RWPE1 (cell line): ENCODE results near the gene CPED1.
"Not testable (repeated sequence)": the region's sequence is repeated elsewhere in the genome, so short reads cannot be mapped to it uniquely, and the experiment has no call there.

Source experiments
- CTCF ChIA-PET: fragments of 350-600 bp; sonication (Branson Sonifier 250); formaldehyde crosslinking; extraction: SDS; loops from one replicate; lab custom pipeline; 2021; lab: Yijun Ruan, JAX
- POLR2A ChIA-PET: fragments of 400-600 bp; formaldehyde crosslinking; extraction: SDS; loops from one replicate; lab custom pipeline; 2020; ENCODE audit warnings: antibody characterized with exemption; ENCODE audit not compliant: low non-redundant PET; lab: Yijun Ruan, JAX
- DNase-seq: peaks from one replicate; pipeline ENCODE4 v3.0.0; 2012; ENCODE audit warnings: low spot score
- H3K27ac ChIP-seq: fragments of 450-650 bp; 2 replicates; pipeline ENCODE4 v1.5.1; 2017
- TF ChIP-seq, protein P1 (sequence below): fragments of 450-650 bp; conservative IDR thresholded peaks from 2 replicates; pipeline ENCODE4 v1.5.1; 2017; ENCODE audit warnings: low read depth, mild to moderate bottlenecking

The CPED1 gene

DNA sequence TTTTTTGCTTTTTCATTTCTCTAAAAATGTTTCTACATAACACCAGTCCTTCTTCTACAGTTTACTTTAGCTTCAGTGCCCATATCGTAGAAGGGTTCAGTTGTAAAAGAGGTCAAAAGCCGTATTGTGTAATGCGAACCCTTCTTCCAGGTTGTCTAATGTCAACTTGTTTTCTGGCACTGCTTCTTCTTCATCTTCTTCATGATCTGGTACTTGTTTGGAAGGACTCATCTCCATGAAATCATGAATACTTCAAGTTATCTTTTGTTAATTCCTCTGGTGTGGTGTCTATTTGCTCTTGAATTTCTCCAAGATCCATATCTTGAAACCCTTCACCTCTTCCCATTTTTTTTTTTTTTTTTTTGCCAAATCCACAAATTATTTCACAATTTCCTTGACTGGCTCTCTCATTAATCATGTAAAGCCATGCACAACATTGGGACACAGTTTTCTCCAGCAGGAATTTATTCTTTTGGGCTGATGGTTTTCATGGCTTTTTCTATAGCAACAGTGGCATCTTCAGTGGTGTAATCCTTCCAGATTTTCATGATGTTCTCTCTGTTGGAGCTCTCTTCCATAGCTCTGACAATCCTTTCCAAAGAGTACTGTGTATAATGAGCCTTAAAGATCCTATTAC lies 85.1 kb downstream of the CPED1 start:
- no peak for DNase-seq
- POLR2A ChIA-PET: no interaction called here
- CTCF ChIA-PET: interaction anchor here (0.6 to 0.8 kb wide), 2 partner anchors 10 to 15 kb away, joined by 3 to 4 read pairs; no protein-coding TSS in a partner anchor

DNA sequence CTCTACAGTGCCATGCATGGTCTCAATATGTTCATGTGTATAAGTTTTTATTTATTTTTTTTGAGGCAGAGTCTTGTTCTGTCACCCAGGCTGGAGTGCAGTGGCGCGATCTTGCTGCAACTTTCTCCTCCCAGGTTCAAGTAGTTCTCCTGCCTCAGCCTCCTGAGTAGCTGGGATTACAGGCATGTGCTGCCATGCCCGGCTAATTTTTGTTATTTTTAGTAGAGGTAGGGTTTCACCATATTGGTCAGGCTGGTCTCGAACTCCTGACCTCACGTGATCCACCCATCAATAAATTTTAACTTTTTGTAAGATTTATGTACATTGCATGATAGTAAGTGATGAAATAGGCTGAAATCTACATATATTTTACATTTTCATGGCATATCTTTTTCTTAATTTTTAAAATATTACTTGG lies 86.9 kb downstream of the CPED1 start:
- H3K27ac ChIP-seq, CTCF ChIA-PET, POLR2A ChIA-PET, DNase-seq: not testable (repeated sequence)

More for the DNA sequence above, 85.1 kb downstream of the CPED1 start:
- no peak overlapping the region for H3K27ac ChIP-seq
- TF ChIP-seq, protein P1, sequence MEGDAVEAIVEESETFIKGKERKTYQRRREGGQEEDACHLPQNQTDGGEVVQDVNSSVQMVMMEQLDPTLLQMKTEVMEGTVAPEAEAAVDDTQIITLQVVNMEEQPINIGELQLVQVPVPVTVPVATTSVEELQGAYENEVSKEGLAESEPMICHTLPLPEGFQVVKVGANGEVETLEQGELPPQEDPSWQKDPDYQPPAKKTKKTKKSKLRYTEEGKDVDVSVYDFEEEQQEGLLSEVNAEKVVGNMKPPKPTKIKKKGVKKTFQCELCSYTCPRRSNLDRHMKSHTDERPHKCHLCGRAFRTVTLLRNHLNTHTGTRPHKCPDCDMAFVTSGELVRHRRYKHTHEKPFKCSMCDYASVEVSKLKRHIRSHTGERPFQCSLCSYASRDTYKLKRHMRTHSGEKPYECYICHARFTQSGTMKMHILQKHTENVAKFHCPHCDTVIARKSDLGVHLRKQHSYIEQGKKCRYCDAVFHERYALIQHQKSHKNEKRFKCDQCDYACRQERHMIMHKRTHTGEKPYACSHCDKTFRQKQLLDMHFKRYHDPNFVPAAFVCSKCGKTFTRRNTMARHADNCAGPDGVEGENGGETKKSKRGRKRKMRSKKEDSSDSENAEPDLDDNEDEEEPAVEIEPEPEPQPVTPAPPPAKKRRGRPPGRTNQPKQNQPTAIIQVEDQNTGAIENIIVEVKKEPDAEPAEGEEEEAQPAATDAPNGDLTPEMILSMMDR: no peak

DNA sequence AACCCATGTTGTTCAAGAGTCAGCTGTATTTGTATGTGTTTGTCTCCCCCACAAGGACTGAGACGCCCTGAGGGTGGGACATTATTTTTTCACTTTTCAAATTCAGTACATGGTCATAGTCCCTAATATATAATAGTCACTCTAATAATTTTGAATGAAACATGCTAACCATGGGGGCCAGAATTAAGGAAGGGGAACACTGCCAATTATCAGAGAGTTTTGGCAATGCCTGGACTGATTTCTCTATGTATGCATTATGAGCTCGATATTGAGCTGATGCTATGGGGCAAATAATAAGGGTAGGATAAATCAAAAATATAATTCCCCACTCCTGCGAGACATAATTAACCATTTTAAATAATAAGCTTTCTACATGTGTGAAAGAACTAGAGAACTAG lies 87.4 kb downstream of the CPED1 start:
- DNase-seq: no peak
- TF ChIP-seq, protein P1: no peak
- ChIA-PET CTCF (interaction anchor here (0.6 kb wide), 1 partner anchor 78 kb away, joined by 5 read pairs; no protein-coding TSS in a partner anchor), POLR2A (no interaction called here)
- no peak overlapping the region for H3K27ac ChIP-seq

DNA sequence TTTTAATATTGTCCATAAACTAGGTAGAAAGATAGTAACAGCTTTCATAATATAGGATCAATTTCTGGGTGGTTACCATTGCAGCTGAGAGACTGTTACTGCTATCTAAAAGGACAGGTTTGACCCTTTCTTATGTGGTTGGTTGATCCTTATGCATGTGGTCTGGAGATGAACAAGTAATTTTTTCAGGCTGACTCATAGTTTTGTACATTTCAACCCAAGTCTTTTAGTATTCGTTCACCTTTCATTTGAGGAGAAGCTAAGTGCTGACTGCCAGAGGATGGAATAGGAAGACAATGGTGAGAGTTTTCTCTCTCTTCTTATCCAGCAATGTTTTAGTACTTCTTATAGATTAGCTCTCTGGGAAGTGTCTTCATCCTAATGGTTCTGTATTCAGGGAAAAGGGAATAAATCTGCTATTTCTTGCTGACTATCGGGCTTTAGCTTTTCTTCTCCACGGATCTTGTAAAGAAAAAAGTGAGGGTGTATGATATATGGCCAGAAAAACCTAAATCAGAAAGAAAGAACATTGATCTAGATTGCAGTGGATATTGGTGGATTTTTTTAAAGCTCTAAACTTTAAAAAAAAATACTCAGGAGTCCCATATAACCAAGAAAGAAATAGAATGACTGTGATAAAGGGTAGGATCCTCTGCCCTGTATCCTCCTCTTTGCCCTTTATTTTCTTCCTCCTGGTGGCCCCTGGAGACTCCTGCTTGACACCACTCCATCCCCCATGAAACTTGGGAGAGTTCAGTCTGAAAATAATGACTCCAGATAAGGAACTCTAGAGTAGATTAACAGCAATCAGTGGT lies 88.0 kb downstream of the CPED1 start:
- ChIA-PET POLR2A (no interaction called here), CTCF (interaction anchor here (0.6 kb wide), 1 partner anchor 78 kb away, joined by 5 read pairs; no protein-coding TSS in a partner anchor)
- DNase-seq: peak; percentile 45
- TF ChIP-seq, protein P1: no peak
- no peak overlapping the region for H3K27ac ChIP-seq

DNA sequence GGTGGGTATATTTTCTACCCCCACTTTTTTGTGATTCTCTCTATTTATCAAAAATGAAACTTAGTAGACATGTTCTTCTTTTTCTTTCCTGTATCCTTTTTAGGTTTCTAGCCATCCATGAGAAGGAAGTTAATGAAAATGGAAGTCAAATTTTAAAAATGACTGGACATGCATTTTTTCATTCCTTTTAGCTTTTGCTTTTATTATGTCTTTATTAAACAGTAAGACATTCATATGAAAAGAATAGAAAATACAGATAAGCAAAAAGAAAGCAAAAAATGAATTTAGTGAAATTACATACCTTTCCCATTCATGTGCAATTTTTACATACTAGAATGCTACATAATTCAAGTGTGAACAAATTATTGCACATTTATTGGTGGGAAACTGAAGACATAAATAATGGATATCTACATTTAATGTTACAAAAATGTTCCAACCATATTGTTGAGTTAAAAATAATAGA lies 88.7 kb downstream of the CPED1 start:
- DNase-seq: no peak
- ChIA-PET POLR2A (no interaction called here), CTCF (no interaction called here)
- TF ChIP-seq, protein P1: no peak
- H3K27ac ChIP-seq: no peak overlapping the region

DNA sequence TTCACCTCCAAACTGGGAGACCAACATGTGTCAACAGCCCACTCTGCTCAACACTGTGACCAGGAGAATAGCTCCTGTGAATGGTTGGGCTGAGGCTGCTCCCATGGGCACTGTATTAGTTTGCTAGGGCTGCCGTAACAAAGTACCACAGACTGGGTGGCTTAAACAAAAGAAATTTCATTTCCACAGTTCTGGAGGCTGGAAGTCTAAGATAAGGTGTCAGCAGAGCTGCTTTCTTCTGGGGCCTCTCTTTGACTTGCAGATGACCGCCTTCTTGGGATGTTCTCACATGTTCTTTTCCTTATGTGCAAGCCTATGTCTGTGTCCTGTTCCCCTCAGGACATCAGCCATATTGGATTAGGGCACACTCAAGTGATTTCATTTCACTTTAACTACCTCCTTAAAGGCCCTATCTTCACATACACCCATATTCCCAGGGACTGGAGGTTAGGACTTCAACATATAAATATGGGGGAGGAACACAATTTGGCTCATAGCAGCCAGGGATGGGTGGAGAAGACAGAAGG lies 90.3 kb downstream of the CPED1 start:
- TF ChIP-seq, protein P1: no peak
- no peak overlapping the region for H3K27ac ChIP-seq
- POLR2A ChIA-PET: no interaction called here
- no peak for DNase-seq
- CTCF ChIA-PET: no interaction called here
